Astrocyte (in vitro differentiated cells and primary cell): Measurements from ENCODE around the gene LYZL4. TPM values are rescaled to one million over a fixed set of nuclear protein-coding genes. Genes with fewer than 3 reads are reported as not detected.

Experiments
- DNase-seq: peaks from one replicate; pipeline ENCODE4 v3.0.0-alpha.2; 2010; ENCODE audit warnings: low read depth
- FAIRE-seq: peaks from 2 replicates; lab custom pipeline; 2011; peaks lifted over from hg19 to GRCh38; lab: Jason Lieb, UNC
- H2AFZ ChIP-seq: 2 replicates; pipeline ENCODE4 v1.6.0; 2012; ENCODE audit warnings: low read depth, low read length, inconsistent platforms
- H3K27ac ChIP-seq: 2 replicates; pipeline ENCODE4 v1.5.1; 2011; ENCODE audit warnings: low read depth, low read length, inconsistent platforms
- H3K27me3 ChIP-seq: 2 replicates; pipeline ENCODE4 v1.6.0; 2011; ENCODE audit warnings: low read length, inconsistent platforms; ENCODE audit not compliant: insufficient read depth
- H3K36me3 ChIP-seq: 2 replicates; pipeline ENCODE4 v1.5.1; 2011; ENCODE audit warnings: low read length, inconsistent platforms; ENCODE audit not compliant: insufficient read depth
- H3K4me1 ChIP-seq: 2 replicates; pipeline ENCODE4 v1.5.1; 2011; ENCODE audit warnings: low read length, inconsistent platforms; ENCODE audit not compliant: insufficient read depth
- H3K4me2 ChIP-seq: 2 replicates; pipeline ENCODE4 v1.6.0; 2012; ENCODE audit warnings: low read length, inconsistent platforms
- H3K4me3 ChIP-seq: 2 replicates; pipeline ENCODE4 v1.5.1; 2011; ENCODE audit warnings: low read depth, mild to moderate bottlenecking, low read length, inconsistent platforms; ENCODE audit not compliant: insufficient read depth
- H3K79me2 ChIP-seq: 2 replicates; pipeline ENCODE4 v1.6.0; 2012; ENCODE audit warnings: mild to moderate bottlenecking, low read length, inconsistent platforms; ENCODE audit not compliant: insufficient read depth
- H3K9ac ChIP-seq: 2 replicates; pipeline ENCODE4 v1.6.0; 2012; ENCODE audit warnings: mild to moderate bottlenecking, low read length, inconsistent platforms
- H3K9me3 ChIP-seq: 2 replicates; pipeline ENCODE4 v1.5.1; 2012; ENCODE audit warnings: low read depth, mild to moderate bottlenecking, low read length, inconsistent platforms; ENCODE audit not compliant: insufficient read depth
- H4K20me1 ChIP-seq: 2 replicates; pipeline ENCODE4 v1.6.0; 2012; ENCODE audit warnings: low read length, inconsistent platforms; ENCODE audit not compliant: insufficient read depth
- H3K27ac Mint-ChIP-seq: one replicate; pipeline ENCODE4 v1.8.0; 2021; ENCODE audit warnings: mild to moderate bottlenecking, mixed read lengths; ENCODE audit not compliant: unreplicated experiment
- H3K27me3 Mint-ChIP-seq: one replicate; pipeline ENCODE4 v1.8.0; 2021; ENCODE audit warnings: low read depth, mixed read lengths; ENCODE audit not compliant: unreplicated experiment
- H3K36me3 Mint-ChIP-seq: one replicate; pipeline ENCODE4 v1.8.0; 2021; ENCODE audit warnings: low read depth, mixed read lengths; ENCODE audit not compliant: unreplicated experiment
- H3K4me1 Mint-ChIP-seq: one replicate; pipeline ENCODE4 v1.8.0; 2021; ENCODE audit warnings: low read depth, mixed read lengths; ENCODE audit not compliant: unreplicated experiment
- H3K4me3 Mint-ChIP-seq: one replicate; pipeline ENCODE4 v1.8.0; 2021; ENCODE audit warnings: mild to moderate bottlenecking, moderate library complexity, mixed read lengths; ENCODE audit not compliant: unreplicated experiment
- H3K9me3 Mint-ChIP-seq: one replicate; pipeline ENCODE4 v1.8.0; 2021; ENCODE audit warnings: mild to moderate bottlenecking, mixed read lengths; ENCODE audit not compliant: unreplicated experiment
- EZH2 ChIP-seq: IDR thresholded peaks from 2 replicates; pipeline ENCODE4 v1.6.1; 2012; ENCODE audit warnings: mild to moderate bottlenecking, low read length, inconsistent platforms; ENCODE audit not compliant: insufficient read depth
- total RNA-seq: library from RNA; stranded (reverse); gene quantifications from 2 replicates; pipeline ENCODE4 v1.2.1, GENCODE V29; 2021
- TF ChIP-seq, protein P1 (sequence below): IDR thresholded peaks from 2 replicates; pipeline ENCODE4 v1.5.1; 2011; ENCODE audit warnings: low read depth, mild to moderate bottlenecking, inconsistent platforms, low read length, moderate library complexity; ENCODE audit not compliant: insufficient read depth

LYZL4 gene
- total RNA-seq, 1 donor from 2014 or later = not detected

- H3K4me3 Mint-ChIP-seq = no peak overlapping the region
- Histone ChIP-seq H3K4me1 (no peaks in the 10 kb centered on the region), H2AFZ (no peak overlapping the region), H3K9me3 (peaks cover under 1% of the 10 kb centered on the region), H3K9ac (no peak overlapping the region), H3K36me3 (no peaks in the 10 kb centered on the region), H3K4me2 (no peak overlapping the region), H3K27ac (no peak overlapping the region), H4K20me1 (no peaks in the 10 kb centered on the region), H3K4me3 (no peak overlapping the region), H3K27me3 (peaks cover 7% of the 10 kb centered on the region), H3K79me2 (no peaks in the 10 kb centered on the region)
- TF ChIP-seq, protein P1, sequence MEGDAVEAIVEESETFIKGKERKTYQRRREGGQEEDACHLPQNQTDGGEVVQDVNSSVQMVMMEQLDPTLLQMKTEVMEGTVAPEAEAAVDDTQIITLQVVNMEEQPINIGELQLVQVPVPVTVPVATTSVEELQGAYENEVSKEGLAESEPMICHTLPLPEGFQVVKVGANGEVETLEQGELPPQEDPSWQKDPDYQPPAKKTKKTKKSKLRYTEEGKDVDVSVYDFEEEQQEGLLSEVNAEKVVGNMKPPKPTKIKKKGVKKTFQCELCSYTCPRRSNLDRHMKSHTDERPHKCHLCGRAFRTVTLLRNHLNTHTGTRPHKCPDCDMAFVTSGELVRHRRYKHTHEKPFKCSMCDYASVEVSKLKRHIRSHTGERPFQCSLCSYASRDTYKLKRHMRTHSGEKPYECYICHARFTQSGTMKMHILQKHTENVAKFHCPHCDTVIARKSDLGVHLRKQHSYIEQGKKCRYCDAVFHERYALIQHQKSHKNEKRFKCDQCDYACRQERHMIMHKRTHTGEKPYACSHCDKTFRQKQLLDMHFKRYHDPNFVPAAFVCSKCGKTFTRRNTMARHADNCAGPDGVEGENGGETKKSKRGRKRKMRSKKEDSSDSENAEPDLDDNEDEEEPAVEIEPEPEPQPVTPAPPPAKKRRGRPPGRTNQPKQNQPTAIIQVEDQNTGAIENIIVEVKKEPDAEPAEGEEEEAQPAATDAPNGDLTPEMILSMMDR = no peak
- TF ChIP-seq EZH2 = no peak
- DNase-seq (no peak), FAIRE-seq (no peak)
- H3K9me3 Mint-ChIP-seq = peaks cover 10% of the 10 kb centered on the region
- peaks cover 17% of the 10 kb centered on the region for H3K27me3 Mint-ChIP-seq
- H3K4me1 Mint-ChIP-seq = peaks cover 11% of the 10 kb centered on the region
- peaks cover 2% of the 10 kb centered on the region for H3K36me3 Mint-ChIP-seq
- no peak overlapping the region for H3K27ac Mint-ChIP-seq
These were observed 40.6 kb downstream of the LYZL4 start for GRCh38 chr3:42369832-42370231.

DNA sequence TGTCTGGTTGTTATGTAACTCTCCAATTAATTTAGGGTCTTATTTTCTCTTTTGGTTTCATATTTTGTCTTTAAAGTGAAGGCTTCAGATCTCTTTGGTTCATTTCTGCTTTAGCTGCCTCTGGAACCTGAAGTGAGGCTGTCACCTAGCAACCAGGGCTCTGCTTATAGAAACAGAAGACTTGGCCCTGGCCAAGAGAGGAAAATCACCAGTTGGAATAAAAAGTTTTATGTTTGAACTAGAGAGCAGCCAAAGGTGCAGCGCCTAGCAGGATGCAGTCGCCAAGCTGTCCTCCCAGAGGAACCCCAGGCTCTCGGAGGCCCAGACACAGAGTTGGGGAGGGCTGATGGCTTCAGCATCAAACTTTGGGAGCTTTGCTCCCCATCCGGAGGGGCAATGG, 41.1 kb downstream of the LYZL4 start:
- no peaks in the 10 kb centered on the region for H3K4me1 ChIP-seq
- Mint-ChIP-seq H3K4me3 (no peak overlapping the region), H3K27me3 (peaks cover 14% of the 10 kb centered on the region), H3K9me3 (peaks cover 10% of the 10 kb centered on the region), H3K36me3 (peaks cover 2% of the 10 kb centered on the region), H3K27ac (peak overlapping the region; percentile 58), H3K4me1 (peaks cover 11% of the 10 kb centered on the region)
- H3K9ac ChIP-seq = no peak overlapping the region
- H4K20me1 ChIP-seq = no peaks in the 10 kb centered on the region
- no peaks in the 10 kb centered on the region for H3K79me2 ChIP-seq
- TF ChIP-seq EZH2 = no peak
- TF ChIP-seq, protein P1 = no peak
- FAIRE-seq (no peak), DNase-seq (no peak)
- H3K4me2 ChIP-seq = no peak overlapping the region
- H3K36me3 ChIP-seq = no peaks in the 10 kb centered on the region
- H3K27ac ChIP-seq = no peak overlapping the region
- no peak overlapping the region for H3K4me3 ChIP-seq
- peaks cover 7% of the 10 kb centered on the region for H3K27me3 ChIP-seq
- no peak overlapping the region for H2AFZ ChIP-seq
- H3K9me3 ChIP-seq = peaks cover 3% of the 10 kb centered on the region

DNA sequence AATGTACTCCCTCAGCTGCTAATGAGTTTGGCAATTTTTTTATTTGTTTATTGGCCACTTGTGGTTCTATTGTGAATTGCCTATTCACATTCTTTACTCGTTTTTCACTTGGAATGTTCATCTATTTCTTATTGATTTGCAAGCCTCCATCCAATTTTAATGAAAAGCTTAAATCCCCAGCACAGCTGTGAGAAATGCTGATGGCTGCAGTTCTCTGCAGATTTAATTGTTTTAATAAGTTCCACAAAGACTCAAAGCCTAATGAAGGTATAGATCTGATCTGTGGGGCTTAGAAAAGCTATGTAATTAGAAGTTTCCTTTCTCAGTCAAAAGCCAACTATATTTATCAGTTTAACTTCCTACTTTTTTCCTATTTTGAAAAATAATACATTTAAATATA, 41.5 kb downstream of the LYZL4 start:
- no peaks in the 10 kb centered on the region for H3K4me1 ChIP-seq
- H3K4me2 ChIP-seq = no peak overlapping the region
- Mint-ChIP-seq H3K36me3 (peaks cover 2% of the 10 kb centered on the region), H3K27ac (peak overlapping the region; percentile 72), H3K27me3 (peaks cover 14% of the 10 kb centered on the region), H3K9me3 (peaks cover 10% of the 10 kb centered on the region), H3K4me1 (peaks cover 11% of the 10 kb centered on the region), H3K4me3 (no peak overlapping the region)
- DNase-seq (no peak), FAIRE-seq (no peak)
- peaks cover 3% of the 10 kb centered on the region for H3K9me3 ChIP-seq
- H3K36me3 ChIP-seq = no peaks in the 10 kb centered on the region
- H4K20me1 ChIP-seq = no peaks in the 10 kb centered on the region
- TF ChIP-seq, protein P1 = no peak
- no peak for TF ChIP-seq EZH2
- no peak overlapping the region for H3K27ac ChIP-seq
- no peak overlapping the region for H3K9ac ChIP-seq
- H3K4me3 ChIP-seq = no peak overlapping the region
- no peaks in the 10 kb centered on the region for H3K79me2 ChIP-seq
- peaks cover 7% of the 10 kb centered on the region for H3K27me3 ChIP-seq
- H2AFZ ChIP-seq = no peak overlapping the region
